HG02943 (cell line): ENCODE data around the gene TRIM24.
"Not testable (repeated sequence)": the region's sequence is repeated elsewhere in the genome, so short reads cannot be mapped to it uniquely, and the experiment has no call there.

ENCODE experiments used
- ATAC-seq: cut with Tn5 transposase; IDR thresholded peaks from one replicate; pipeline ENCODE4 v1.9.1; 2021; ENCODE audit warnings: mild to moderate bottlenecking, low read depth, moderate library complexity; ENCODE audit not compliant: unreplicated experiment

TRIM24 gene

DNA sequence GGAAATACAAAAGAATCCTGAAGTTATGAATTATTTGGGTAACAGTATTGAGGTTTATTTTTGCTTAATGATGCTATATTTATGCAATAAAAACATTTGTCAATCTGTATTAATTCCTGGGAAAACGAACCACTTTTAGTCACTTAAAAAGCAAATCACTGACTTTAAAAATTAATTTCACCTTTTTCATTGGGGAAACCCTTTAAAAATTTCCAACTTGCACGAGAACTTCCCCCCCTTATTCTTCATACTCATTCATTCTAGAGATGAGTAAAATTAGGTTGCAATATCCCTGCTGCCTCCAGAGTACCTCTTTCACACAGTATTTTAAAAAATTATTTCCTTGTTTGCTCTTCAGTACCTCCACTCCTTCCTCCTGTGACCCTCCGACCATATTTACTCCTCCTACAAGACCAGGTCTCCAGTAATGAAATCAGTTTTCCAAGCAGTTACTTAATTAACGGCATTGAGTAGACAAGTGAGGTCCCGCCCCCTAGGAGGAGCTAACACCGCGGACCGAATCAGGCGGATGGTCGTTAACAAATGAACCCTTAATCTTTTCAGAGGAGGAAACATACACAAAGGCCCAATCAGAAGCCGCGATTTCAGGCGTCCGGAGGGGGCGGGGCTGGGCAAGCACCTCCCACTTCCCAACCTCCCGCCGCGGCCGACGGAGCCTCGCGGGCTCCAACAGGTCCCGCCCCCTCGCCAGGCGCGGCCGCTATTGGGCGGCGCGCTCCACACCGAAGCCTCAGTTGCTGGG, 465 bp upstream of the TRIM24 start:
- ATAC-seq, result peak; percentile 82

DNA sequence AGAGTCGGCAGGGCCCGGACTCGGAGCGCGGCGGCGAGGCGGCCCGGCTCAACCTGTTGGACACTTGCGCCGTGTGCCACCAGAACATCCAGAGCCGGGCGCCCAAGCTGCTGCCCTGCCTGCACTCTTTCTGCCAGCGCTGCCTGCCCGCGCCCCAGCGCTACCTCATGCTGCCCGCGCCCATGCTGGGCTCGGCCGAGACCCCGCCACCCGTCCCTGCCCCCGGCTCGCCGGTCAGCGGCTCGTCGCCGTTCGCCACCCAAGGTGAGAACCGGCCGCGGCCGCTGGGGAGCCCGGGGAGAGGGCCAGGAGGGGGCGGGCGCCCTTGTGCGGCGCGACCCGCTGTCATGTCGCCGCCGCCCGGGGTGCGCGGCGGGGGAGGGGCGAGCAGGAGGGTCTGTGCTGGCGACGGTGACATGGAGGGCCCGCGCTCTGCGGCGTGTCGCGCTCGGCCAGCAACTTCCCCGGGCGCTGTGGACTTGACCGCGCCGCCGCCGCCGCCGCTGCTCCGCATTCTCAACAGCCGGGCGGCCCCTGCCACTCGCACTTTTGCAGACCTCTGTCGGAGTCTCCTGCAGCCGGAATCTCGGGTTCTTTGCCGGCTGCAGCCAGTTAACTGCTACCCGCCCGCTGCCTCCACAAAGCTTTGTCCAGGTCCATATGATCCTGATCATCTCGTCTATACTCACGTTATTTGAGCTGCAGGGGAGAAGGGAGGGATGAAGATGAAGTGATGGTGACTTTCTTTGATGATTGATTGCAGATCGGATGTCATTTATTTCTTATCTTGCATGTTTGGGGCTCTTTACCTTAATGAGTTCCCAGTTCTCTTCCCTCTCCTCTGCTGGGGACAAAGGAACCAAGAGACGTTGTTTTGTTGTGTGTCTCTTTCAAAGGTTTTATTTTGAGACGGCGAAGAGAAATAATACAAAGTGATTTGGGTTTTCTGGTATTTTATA, 869 bp downstream of the TRIM24 start:
- ATAC-seq, result peak; percentile 36

DNA sequence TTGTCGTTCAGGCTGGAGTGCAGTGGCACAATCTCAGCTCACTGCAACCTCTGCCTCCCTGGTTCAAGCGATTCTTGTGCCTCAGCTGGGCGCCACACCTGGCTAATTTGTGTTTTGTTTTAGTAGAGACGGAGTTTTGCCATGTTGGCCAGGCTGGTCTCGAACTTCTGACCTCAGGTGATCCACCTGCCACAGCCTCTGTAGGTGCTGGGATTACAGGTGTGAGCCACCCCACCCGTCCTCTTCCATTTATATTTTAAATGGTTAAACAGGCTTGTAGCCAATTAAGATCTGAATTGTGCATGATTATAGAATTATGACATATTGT, 3.2 kb downstream of the TRIM24 start:
- ATAC-seq, result not testable (repeated sequence)

DNA sequence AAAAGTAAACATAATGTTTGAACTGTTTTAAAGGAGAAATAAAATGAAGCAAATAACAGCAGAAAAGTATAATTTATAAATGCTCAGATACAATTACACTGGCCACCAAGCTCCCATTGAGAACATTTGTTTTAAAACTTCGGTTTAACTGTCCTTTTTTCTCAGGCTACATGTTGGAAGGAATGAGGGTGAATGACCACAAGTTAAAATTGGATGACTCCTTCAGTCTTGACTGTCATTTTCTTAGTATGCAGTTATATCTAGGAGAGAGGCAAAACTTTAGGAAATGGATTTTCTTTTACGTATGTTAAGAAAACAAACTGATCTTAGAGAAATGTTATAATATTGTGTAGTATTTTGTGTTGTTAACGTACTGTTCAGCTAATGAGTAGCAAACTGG, 5.0 kb downstream of the TRIM24 start:
- no peak for ATAC-seq

DNA sequence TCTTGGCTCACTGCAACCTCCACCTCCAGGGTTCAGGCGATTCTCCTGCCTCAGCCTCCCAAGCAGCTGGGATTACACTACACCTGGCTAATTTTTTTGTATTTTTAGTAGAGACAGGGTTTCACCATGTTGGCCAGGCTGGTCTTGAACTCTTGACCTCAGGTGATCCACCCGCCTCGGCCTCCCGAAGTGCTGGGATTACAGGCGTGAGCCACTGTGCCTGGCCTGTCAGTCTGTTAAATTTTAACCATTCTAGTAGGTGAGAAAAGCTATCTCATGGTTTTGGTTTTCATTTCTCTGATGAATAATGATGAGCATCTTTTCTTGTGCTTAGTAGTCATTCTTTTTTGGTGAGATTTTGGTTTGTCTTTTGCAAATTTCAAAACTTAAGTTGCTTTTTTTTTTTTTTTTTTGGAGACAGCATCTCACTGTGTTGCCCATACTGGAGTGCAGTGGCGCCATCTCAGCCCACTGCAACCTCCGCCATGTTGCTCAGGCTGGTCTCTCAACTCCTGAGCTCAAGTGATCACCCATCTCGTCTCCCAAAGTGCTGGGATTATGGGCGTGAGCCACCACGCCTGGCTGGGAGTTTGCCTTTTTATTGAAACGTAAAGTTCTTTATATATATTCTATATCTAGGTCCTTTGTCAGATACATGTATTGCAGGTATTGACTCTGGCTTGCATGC, 6.2 kb downstream of the TRIM24 start:
- peak; percentile 88 for ATAC-seq

DNA sequence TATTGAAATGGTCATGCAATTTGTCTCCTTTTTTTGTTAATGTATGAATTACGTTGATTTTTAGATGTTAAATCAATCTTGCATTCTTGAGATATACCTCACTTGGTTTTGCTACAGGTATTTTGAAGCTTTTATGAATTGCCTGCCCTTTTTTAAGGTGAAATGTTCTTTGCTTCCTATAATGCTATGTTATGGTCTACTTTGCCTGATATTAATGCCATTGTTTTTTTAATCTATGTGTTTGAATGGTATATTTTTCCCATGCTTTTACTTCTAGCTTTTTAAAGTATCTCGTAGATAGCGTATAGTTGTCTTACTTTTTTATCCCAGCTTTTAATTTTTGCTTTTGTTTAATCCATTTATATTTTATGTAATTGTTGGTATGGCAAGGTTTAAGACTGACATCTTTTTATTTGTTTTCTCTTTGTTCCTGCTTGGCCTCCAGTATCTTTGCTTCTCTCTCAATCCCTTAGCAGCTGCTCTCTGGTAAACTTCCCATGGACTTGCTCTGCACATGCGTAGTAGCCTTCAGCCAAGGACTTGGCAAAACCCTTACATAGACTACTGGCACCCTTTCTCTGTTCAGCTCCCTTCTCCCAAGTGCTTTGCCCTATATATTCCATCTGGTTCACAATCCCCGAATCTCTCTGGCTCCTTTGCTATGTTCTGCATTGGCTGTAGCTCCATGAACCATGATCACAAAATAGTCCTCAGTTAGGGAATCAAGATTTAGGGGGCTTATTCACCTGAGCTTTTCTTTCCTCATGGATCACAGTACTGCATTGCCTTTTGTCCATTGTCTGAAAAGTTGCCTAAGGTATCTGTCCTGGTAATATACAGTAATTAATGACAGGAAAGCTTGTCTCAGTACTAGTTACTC, 8.4 kb downstream of the TRIM24 start:
- ATAC-seq, result no peak

DNA sequence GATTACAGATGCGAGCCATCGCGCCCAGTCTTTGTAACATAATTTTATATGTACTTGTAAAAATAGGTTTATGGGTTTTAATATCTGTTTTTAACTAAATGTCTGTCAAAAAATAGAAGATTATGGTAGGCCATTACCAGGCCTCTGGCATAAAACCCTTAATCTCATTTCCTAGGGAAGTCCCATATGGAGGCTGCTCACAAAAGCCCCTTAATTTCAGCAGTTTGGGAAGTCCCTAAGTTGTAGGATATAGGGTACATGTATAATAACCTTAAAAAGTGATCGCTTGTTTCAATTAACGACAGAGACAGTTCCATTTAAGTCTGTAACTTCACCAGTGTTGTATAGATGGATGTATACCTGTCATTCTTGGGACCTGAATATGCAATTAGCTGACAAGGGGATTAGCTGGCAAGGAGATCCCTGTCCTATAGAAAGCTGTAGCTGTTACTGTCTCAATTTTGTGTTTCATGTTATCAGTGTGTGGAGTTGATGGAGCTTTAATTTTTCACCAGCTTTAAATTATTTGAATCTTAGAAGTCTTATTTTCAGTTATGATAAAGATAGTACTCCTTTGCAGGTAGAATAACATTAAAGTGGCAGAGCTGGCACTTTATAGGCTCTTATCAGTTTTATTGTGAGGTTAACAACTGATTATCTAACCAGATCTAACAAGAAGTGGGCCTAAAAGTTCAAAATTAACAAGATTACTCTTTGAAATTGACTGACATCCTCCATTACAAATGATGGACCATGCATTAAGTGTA, 10.5 kb downstream of the TRIM24 start:
- ATAC-seq, result no peak

DNA sequence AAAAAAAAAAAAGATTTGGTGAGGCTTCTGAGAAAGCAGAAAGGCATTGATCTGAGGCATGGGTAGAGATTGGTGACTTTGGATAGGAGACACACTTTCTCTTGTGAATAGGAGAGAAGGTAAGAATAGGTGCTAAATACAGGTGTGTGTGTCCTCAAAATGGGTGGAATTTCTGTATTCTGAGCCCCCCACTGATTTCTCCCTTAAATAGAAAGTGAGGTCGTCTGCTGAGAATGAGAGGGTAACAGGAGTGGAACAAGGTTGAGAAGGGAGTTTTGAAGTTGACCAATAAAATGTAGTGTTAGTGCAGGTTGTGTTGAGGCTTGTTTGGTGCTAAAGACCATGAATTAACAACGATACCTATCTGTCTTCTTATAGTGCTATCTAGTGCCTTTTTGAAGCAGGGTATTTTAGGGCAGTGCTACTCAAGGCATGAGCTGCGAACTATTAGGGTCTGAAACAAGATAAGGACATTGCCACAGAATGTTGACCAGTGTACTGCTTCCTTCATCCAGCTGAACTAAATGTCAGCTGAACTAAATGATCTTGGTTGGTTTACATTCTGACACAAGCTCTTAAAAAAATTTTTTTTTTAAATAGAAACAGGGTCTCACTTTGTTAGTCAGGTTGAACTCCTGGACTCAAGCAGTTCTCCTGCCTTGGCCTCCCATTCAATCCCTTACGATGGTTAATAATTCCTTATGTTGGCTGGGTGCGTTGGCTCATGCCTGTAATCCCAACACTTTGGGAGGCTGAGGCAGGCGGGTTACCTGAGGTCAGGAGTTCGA, 12.4 kb downstream of the TRIM24 start:
- ATAC-seq, result no peak

DNA sequence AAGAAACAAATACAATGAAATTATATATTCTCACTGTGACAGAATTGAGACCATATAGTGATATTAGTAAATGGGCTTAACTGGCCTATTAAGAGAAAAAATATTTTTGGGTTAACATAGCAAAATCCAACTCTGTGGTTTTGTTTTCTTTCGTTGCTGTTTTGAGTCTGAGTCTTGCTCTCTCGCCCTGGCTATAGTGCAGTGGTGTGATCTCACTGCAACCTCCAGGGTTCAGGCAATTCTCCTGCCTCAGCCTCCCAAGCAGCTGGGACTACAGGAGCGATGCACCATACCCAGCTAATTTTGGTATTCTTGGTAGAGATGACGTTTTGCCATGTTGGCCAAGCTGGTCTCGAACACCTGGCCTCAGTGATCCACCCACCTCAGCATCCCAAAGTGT, 15.3 kb downstream of the TRIM24 start:
- ATAC-seq, result no peak

DNA sequence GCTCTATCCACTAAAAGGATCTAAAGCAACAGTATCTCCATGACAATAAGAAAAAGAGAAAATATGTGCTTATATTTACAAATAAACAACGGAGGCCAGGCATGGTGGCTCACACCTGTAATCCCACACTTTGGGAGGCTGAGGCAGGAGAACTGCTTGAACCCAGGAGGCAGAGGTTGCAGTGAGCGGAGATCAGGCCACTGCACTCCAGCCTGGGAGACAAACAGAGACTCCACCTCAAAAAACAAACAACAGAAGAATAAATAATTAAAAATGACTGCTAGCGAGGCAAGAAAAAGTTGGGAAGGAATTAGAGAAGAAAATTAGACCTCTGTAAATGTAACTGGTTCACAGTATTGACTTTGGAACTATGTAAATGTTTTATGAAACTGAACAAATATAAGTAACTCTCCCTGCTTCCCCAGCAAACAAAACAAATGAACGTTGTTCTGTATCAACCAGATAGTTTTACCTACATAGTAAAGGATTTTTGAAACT, 17.1 kb downstream of the TRIM24 start:
- ATAC-seq, result no peak

DNA sequence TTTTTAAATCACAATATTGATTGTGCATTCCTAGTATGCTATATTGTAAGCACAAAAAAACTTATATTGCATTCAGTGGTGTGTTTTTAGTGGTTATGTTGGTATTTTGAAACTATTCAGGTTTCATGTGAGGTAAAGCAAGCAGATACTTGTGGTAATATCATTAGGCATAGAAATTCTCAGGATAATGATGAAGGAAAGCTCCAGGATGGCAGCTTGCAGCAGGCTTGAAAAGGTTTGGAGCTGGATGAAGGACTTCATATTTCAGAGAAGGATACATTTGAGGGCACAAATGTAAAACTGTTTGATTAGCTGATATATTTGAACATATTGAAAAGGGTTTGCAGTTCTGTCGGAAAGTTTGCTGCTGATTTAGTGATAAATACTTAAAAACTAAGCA, 17.5 kb downstream of the TRIM24 start:
- no peak for ATAC-seq

DNA sequence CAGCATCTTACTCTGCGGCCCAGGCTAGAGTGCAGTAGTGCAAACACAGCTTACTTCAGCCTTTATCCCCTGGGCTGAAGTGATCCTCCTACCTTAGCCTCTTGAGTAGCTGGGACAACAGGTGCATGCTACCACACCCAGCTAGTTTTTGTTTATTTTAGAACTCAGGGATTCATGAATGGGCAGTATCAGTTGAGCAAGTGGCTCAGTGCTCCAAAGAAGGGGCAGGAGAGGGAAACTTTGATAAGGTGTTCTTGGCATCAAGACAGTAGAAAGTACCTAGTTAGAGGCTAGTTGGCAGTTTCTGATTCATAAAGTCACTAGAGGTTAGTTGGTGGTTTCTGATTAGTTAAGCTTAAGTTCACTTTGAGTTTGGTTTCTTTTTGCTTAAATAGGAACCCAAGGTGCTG, 18.4 kb downstream of the TRIM24 start:
- ATAC-seq, result peak; percentile 59

DNA sequence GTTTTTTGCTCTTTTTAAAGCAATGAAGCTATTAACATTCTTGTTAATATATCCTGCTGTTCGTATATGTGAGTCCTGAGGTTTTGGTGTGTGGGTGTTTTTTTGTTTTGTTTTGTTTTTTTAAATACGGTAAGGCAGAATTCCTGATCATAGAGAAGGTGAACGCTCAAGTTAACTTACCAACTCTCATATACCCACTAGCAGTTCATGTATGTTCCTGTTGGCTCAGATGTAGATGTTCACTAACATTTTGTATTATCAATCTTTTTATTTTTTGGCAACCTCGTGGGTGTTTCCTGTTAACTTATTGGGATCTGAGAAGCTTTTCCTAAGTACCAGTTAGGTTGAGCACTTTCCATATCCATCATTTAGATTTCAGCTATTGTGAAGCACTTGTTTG, 20.5 kb downstream of the TRIM24 start:
- no peak for ATAC-seq

DNA sequence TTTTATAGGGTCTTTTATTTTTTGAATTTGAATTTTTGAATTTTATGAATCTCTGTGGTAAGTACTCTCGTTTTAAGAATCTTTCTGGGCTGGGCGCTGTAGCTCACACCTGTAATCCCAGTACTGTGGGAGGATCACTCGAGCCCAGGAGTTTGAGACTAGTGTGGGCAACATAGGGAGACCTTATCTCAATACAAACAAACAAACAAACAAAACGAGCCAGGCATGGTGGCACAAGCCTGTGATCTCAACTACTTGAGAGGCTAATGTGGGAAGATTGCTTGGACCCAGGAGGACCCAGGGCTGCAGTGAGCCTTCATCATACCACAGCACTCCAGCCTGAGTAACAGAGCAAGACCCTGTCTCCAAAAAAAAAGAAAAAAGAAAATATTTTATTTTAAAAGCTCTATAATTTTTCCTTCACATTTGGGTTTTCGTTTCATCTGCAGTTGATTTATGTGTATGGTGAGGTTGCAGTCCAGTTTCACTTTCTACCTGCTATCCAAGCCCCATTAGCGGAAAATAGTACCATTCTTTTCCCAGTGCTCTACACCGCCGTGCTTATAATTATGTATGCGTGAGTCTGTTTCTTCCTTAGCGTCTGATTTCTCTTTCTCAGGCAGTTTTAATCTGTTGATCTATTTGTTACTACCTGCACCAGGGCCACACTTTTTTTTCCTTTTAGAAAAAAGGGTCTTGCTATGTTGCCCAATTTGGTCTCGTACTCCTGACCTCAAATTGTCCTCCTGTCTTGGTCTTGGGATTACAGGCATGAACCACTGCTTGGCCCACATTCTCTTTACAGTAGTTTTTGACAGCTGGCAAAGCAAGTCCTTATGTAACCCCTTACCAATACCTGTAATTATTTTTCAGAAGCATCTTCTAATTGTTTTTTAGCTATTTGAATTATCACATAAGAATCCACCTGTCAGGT, 21.7 kb downstream of the TRIM24 start:
- ATAC-seq, result no peak

DNA sequence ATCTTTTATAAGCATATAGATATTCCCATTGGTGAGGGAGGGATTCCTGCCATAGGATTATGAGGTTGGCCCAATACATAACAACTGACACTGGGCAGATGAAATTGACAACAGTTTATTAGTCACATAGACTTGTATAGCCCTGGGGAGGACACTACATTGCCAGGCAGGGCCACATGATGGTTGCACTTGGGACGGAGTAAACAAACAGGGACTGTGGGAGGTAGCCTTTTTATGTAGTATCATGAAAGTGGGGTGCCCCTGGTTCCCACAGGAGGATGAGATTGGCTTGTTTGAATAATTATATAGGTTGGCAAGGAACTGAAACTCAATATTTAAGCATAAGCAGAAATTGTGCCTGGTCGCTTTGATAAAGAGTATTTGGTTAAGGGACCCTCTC, 23.5 kb downstream of the TRIM24 start:
- ATAC-seq, result no peak

DNA sequence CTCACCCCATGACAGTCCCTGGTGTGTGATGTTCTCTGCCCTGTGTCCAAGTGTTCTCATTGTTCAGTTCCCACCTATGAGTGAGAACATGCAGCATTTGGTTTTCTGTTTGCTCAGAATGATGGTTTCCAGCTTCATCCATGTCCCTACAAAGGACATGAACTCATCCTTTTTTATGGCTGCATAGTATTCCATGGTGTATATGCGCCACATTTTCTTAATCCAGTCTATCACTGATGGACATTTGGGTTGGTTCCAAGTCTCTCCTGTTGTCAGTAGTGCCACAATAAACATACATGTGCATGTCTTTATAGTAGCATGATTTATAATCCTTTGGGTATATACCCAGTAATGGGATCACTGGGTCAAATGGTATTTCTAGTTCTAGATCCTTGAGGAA, 25.4 kb downstream of the TRIM24 start:
- not testable (repeated sequence) for ATAC-seq

DNA sequence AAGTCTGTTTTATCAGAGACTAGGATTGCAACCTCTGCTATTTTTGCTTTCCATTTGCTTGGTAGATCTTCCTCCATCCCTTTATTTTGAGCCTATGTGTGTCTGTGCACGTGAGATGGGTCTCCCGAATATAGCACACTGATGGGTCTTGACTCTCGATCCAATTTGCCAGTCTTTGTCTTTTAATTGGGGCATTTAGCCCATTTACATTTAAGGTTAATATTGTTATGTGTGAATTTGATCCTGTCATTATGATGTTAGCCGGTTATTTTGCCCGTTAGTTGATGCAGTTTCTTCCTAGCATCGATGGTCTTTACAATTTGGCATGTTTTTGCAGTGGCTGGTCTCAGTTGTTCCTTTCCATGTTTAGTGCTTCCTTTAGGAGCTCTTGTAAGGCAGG, 29.1 kb downstream of the TRIM24 start:
- ATAC-seq, result not testable (repeated sequence)
